GM21786 (cell line): ENCODE measurements around the gene NPAS4.
"Not testable (repeated sequence)": the region's sequence is repeated elsewhere in the genome, so short reads cannot be mapped to it uniquely, and the experiment has no call there.

Source experiments
- ATAC-seq: cut with Tn5 transposase; IDR thresholded peaks from one replicate; pipeline ENCODE4 v1.9.1; 2021; ENCODE audit not compliant: unreplicated experiment

NPAS4 gene

GRCh38 chr11:66420671-66421476, at the start of gene NPAS4:
Gene NPAS4, plus strand, starts transcription at chr11:66421035. Its CDS starts 145 bp downstream, at chr11:66421180.
- ATAC-seq: no peak

GRCh38 chr11:66371627-66372415, 49.0 kb upstream of the NPAS4 start, which contains the start of gene SLC29A2:
Gene SLC29A2, minus strand, starts transcription at chr11:66371760. Its CDS starts 169 bp downstream, at chr11:66371591.
- peak; percentile 68 for ATAC-seq

- no peak for ATAC-seq
Measured at GRCh38 chr11:66373265-66373664, 47.6 kb upstream of the NPAS4 start.

DNA sequence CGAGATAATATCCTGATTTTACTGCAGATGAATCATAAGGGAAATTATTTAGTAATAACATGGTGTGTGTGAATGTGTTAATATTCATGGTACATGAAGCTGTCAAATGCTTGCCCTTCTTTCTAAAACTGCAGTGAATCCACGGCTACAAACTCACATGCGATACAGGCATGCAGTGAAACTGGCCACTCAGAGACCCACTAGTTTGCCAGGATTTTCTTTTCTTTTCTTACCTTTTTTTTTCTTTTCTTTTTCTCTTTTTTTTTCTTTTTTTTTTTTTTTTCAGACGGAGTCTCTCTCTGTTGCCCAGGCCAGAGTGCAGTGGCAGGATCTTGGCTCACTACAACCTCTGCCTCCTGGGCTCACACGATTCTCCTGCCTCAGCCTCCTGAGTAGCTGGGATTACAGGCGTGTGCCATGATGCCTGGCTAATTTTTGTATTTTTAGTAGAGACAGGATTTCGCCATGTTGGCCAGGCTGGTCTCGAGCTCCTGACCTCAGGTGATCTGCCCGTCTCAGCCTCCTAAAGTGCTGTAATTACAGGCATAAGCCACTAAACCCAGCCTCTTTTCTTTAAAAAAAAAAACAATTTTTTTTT, 47.0 kb upstream of the NPAS4 start:
- ATAC-seq: not testable (repeated sequence)

- not testable (repeated sequence) for ATAC-seq
Measured at GRCh38 chr11:66380264-66380663, 40.6 kb upstream of the NPAS4 start.

GRCh38 chr11:66384316-66384715, 36.5 kb upstream of the NPAS4 start:
- not testable (repeated sequence) for ATAC-seq

GRCh38 chr11:66386171-66387069, 34.4 kb upstream of the NPAS4 start:
- ATAC-seq: no peak

GRCh38 chr11:66388780-66389386, 32.0 kb upstream of the NPAS4 start:
- ATAC-seq: no peak

- no peak for ATAC-seq
Measured at GRCh38 chr11:66391322-66391721, 29.5 kb upstream of the NPAS4 start.

DNA sequence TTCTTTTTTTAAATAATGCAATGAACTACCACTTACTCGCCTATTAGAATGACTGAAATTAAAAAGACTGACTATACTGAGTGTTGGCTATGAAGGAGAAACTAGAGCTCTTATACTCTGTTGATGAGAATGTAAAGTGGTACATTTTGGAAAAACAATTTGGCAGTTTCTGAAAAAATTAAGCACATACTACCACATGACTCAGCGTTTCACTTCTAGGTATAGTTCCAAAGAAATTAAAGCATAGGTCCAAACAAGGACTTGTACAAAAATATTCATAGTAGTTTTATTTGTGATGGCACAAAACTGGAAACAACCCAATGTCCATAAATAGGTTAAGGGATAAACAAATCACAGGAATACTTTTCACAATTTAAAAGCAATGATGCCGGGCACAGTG, 26.9 kb upstream of the NPAS4 start:
- ATAC-seq: no peak

DNA sequence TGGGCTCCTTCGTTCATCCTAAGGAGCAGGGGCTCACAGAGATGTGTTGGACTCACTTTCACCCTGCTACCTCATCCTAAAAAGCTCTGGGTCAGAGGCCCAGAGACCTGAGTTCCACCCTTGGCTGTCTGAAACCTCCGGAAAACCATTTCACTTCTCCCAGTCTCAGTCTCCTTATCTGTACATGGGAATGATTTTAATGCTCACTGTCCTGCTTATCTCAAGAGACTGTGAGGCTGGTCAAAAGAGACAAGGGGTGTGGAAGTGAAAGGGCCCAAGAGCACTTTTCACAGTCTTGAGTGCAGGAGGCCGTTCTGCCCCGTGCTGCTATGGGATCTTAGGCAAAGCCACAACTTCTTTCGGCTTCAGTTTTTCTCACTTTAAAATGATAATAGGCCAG, 13.2 kb upstream of the NPAS4 start:
- no peak for ATAC-seq

DNA sequence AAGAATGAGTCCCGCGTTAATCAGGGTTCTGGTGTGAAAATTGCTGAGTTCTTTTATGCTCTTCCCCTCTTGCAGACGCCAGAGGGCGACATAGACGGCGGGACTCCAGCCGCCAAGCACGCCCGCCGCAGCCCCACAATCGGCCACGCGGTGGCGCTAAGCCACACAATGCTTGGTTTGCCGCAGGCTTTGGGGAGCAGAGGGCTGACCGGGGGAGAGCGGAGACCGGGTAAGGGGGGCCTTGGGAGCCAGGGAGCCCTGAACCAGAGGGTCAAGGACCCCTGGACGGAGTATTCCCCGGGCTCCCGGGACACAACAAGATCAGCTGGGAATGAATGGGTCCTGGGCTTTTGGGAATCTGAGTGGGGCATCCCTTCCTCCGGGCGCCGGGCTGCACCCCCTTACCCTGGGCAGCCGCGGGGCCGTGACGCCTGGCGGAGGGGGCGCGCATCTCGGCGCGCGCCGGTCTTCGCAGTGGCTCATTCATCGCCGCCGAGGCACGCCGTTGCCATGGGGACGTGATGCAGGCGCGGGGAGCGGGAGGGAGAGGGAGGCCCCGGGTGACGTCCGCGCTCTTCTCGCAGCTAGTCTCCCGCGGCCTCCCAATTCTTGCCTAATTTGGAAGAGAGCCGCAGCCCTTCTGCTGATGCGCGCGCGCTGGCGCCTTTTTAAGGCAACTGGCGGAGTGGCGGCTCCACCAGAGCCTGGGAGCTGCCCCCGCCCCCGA, 12.2 kb upstream of the NPAS4 start:
- ATAC-seq: no peak

DNA sequence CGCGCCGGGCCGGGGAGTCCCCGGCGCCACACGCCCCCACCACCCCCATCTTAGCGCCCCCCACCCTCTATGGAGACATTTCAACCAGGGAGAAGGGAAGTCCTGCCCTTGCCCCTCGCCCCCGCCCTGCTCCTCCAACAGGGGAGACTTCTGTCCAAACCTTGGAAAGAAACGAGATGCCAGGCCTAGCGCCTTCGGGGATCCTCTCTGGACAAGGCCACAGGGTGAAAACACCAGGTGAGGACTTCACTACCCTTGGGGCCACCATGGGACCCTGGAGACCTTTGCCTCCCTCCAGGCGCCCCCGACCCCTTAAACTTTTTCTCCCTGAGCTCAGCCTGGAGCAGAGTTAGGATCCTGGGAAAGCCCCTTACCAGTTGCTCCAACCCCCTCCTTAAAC, 11.6 kb upstream of the NPAS4 start:
- ATAC-seq: no peak

GRCh38 chr11:66410191-66410590, 10.6 kb upstream of the NPAS4 start:
- no peak for ATAC-seq

GRCh38 chr11:66411323-66411722, 9.5 kb upstream of the NPAS4 start:
- no peak for ATAC-seq

GRCh38 chr11:66412110-66412509, 8.7 kb upstream of the NPAS4 start:
- no peak for ATAC-seq

- no peak for ATAC-seq
Measured at GRCh38 chr11:66413167-66413566, 7.7 kb upstream of the NPAS4 start.

DNA sequence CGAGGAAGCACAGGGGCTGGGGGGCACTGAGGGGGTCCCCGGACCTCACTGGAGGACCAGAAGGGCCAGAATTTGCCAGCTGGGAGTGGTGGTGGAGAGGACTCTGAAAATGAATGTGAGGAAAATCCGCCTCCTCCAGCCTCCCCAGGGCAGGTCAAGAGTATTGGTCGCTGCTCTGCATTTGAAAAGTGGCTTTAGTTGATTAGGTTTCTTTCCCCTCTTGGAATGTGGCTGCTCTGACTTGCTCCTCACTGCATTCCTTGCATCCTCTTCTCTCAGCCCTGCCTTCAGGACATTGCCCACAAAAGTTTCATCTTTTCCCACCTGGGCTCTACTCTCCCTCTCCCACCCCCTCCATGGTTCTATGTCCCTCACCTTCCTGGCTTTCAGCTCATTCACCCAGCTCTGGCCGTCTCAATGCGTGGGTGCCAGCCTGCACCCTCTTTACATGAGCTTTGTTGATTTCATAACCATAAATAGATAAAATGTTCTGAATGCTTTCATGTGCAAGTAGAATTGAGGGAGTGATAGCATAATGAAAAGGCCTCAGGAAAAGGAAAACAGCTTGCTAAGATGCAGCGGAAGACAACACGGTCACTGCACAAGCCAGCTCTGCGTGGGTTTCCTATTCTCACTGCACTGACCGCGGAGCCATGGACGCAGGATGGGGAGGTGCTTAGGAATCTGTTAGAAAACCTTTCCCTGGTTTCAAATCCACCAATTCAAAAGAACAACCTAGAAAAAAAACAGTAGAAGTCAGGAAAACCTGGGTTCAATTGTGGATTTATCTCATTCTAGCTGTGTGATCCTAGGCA, 6.5 kb upstream of the NPAS4 start:
- ATAC-seq: no peak

- no peak for ATAC-seq
Measured at GRCh38 chr11:66415423-66415822, 5.4 kb upstream of the NPAS4 start.
